ENCODE measurements around the gene RHOB.
"Not testable (repeated sequence)": the region's sequence is repeated elsewhere in the genome, so short reads cannot be mapped to it uniquely, and the experiment has no call there.

Gene RHOB

GRCh38 chr2:20446917-20447436, at the start of gene RHOB:
Gene RHOB, plus strand, starts transcription at chr2:20447074. Its CDS starts 392 bp downstream, at chr2:20447466.
- peak; percentile 95 for DNase-seq

- no peak for DNase-seq
Observed at GRCh38 chr2:20397811-20398447, 48.9 kb upstream of the RHOB start.

- no peak for DNase-seq
Observed at GRCh38 chr2:20398956-20399567, 47.8 kb upstream of the RHOB start.

GRCh38 chr2:20400306-20400705, 46.6 kb upstream of the RHOB start:
- no peak for DNase-seq

- no peak for DNase-seq
Observed at GRCh38 chr2:20400787-20401488, 45.9 kb upstream of the RHOB start.

- no peak for DNase-seq
Observed at GRCh38 chr2:20401489-20401835, 45.4 kb upstream of the RHOB start.

GRCh38 chr2:20403774-20404312, 43.0 kb upstream of the RHOB start:
- no peak for DNase-seq

- no peak for DNase-seq
Observed at GRCh38 chr2:20404950-20405349, 41.9 kb upstream of the RHOB start.

- DNase-seq, result no peak
Observed at GRCh38 chr2:20409039-20409438, 37.8 kb upstream of the RHOB start.

GRCh38 chr2:20410556-20411277, 36.2 kb upstream of the RHOB start:
- no peak for DNase-seq

GRCh38 chr2:20411361-20411894, 35.4 kb upstream of the RHOB start:
- no peak for DNase-seq

GRCh38 chr2:20414806-20415205, 32.1 kb upstream of the RHOB start:
- no peak for DNase-seq

GRCh38 chr2:20415511-20415918, 31.4 kb upstream of the RHOB start:
- DNase-seq, result no peak

- DNase-seq, result no peak
Observed at GRCh38 chr2:20416723-20417122, 30.2 kb upstream of the RHOB start.

- DNase-seq, result not testable (repeated sequence)
Observed at GRCh38 chr2:20417230-20417821, 29.5 kb upstream of the RHOB start.

GRCh38 chr2:20418519-20418918, 28.4 kb upstream of the RHOB start:
- DNase-seq, result no peak

- no peak for DNase-seq
Observed at GRCh38 chr2:20419007-20419576, 27.8 kb upstream of the RHOB start.

GRCh38 chr2:20419752-20420151, 27.1 kb upstream of the RHOB start:
- DNase-seq, result no peak

- no peak for DNase-seq
Observed at GRCh38 chr2:20421336-20421987, 25.4 kb upstream of the RHOB start.

- no peak for DNase-seq
Observed at GRCh38 chr2:20421988-20422370, 24.9 kb upstream of the RHOB start.

Data from NCI-H187 treated with DMSO at 0.1 percent for 48 hours (cell line).